Measurements from ENCODE around the gene ATP5MG. TPM values are rescaled to one million over a fixed set of nuclear protein-coding genes. Genes with fewer than 3 reads are reported as not detected.
A peak's percentile ranks its signal among the peaks of the same experiment; 100 is the strongest.

The ATP5MG gene
- polyA plus RNA-seq (ENCODE audit: insufficient read length in 4 of 4) = 100 to 1,000 TPM; 334 to 463 (median 422) TPM

- DNase-seq (ENCODE audit: low read depth in 4 of 4, low spot score in 3 of 4) = peak; percentile 84 to 86 (median 86)
These were observed at the start of gene ATP5MG for GRCh38 chr11:118401151-118401879. TSS of gene ATP5MG (plus strand) at chr11:118401606. CDS start at chr11:118401666, 60 bp downstream.

- DNase-seq (ENCODE audit: low read depth in 4 of 4, low spot score in 3 of 4) = peak in 1 of 4 donors; percentile 5
These were observed 48.2 kb upstream of the ATP5MG start for GRCh38 chr11:118353084-118353710.

GRCh38 chr11:118358071-118358470 is 43.3 kb upstream of the ATP5MG start:
- DNase-seq (ENCODE audit: low read depth in 4 of 4, low spot score in 3 of 4) = no peak

- DNase-seq (ENCODE audit: low read depth in 4 of 4, low spot score in 3 of 4) = peak; percentile 77 to 90 (median 87)
These were observed 42.0 kb upstream of the ATP5MG start, which contains the start of gene UBE4A for GRCh38 chr11:118359295-118359958. TSS of gene UBE4A (plus strand) at chr11:118359600. CDS start at chr11:118365081, 5,481 bp downstream.

GRCh38 chr11:118364956-118365615 is 36.3 kb upstream of the ATP5MG start:
- no peak for DNase-seq (ENCODE audit: low read depth in 4 of 4, low spot score in 3 of 4)

GRCh38 chr11:118366287-118366686 is 35.1 kb upstream of the ATP5MG start:
- DNase-seq (ENCODE audit: low read depth in 4 of 4, low spot score in 3 of 4) = no peak

- no peak for DNase-seq (ENCODE audit: low read depth in 4 of 4, low spot score in 3 of 4)
These were observed 30.6 kb upstream of the ATP5MG start for GRCh38 chr11:118370774-118371173.

GRCh38 chr11:118373263-118373662 is 28.1 kb upstream of the ATP5MG start:
- DNase-seq (ENCODE audit: low read depth in 4 of 4, low spot score in 3 of 4) = no peak

- DNase-seq (ENCODE audit: low read depth in 4 of 4, low spot score in 3 of 4) = no peak
These were observed 27.5 kb upstream of the ATP5MG start for GRCh38 chr11:118373871-118374270.

- DNase-seq (ENCODE audit: low read depth in 4 of 4, low spot score in 3 of 4) = no peak
These were observed 26.7 kb upstream of the ATP5MG start for GRCh38 chr11:118374729-118375128.

GRCh38 chr11:118375978-118376377 is 25.4 kb upstream of the ATP5MG start:
- DNase-seq (ENCODE audit: low read depth in 4 of 4, low spot score in 3 of 4) = no peak

- no peak for DNase-seq (ENCODE audit: low read depth in 4 of 4, low spot score in 3 of 4)
These were observed 21.9 kb upstream of the ATP5MG start for GRCh38 chr11:118379497-118379896.

- DNase-seq (ENCODE audit: low read depth in 4 of 4, low spot score in 3 of 4) = no peak
These were observed 20.8 kb upstream of the ATP5MG start for GRCh38 chr11:118380571-118380970.

- no peak for DNase-seq (ENCODE audit: low read depth in 4 of 4, low spot score in 3 of 4)
These were observed 18.5 kb upstream of the ATP5MG start for GRCh38 chr11:118382954-118383353.

- DNase-seq (ENCODE audit: low read depth in 4 of 4, low spot score in 3 of 4) = no peak
These were observed 17.7 kb upstream of the ATP5MG start for GRCh38 chr11:118383657-118384056.

GRCh38 chr11:118396097-118396501 is 5.3 kb upstream of the ATP5MG start:
- DNase-seq (ENCODE audit: low read depth in 4 of 4, low spot score in 3 of 4) = no peak

GRCh38 chr11:118397448-118397847 is 4.0 kb upstream of the ATP5MG start:
- DNase-seq (ENCODE audit: low read depth in 4 of 4, low spot score in 3 of 4) = no peak

GRCh38 chr11:118398791-118399559 is 2.4 kb upstream of the ATP5MG start:
- no peak for DNase-seq (ENCODE audit: low read depth in 4 of 4, low spot score in 3 of 4)

- DNase-seq (ENCODE audit: low read depth in 4 of 4, low spot score in 3 of 4) = peak in 1 of 4 donors; percentile 8
These were observed 629 bp downstream of the ATP5MG start for GRCh38 chr11:118401880-118402590.

All from left renal pelvis (tissue), 4 donors.